Right lobe of liver (tissue), 4 donors: ENCODE results near the gene ARL15.

Experiments used
- CTCF ChIP-seq, 4 donors: fragments of 200-600 bp in 3 of 4; fragments of 450-650 bp in 1 of 4; IDR thresholded peaks; one replicate each; pipeline versions ENCODE4 v1.5.1 to v1.8.0; 2016 to 2022; ENCODE audit warnings: antibody characterized with exemption in 4 of 4, mild to moderate bottlenecking in 2 of 4
- POLR2A ChIP-seq: fragments of 450-650 bp; IDR thresholded peaks from one replicate; pipeline ENCODE4 v1.6.1; 2017; ENCODE audit warnings: antibody characterized with exemption, mild to moderate bottlenecking
- donor health status: DM: no; HTN: no; CAD: no.
- donor health status: DM: no; HTN: no; CAD: no.
- donor health status: DM: no; HTN: yes; CAD: no.

- TF ChIP-seq CTCF (IDR thresholded peaks at IDR 0.05) = no peak
- no peak for TF ChIP-seq POLR2A
These were observed 372.9 kb downstream of the ARL15 start for GRCh38 chr5:53937467-53937866.
